ENCODE results near the gene MICOS13. TPM values are rescaled to one million over a fixed set of nuclear protein-coding genes. Genes with fewer than 3 reads are reported as not detected.
"Not testable (repeated sequence)": the region's sequence is repeated elsewhere in the genome, so short reads cannot be mapped to it uniquely, and the experiment has no call there.

The MICOS13 gene
- total and polyA plus RNA-seq, 2 donors from 2014 or later: 74.6 to 244 TPM

- no peak for TF ChIP-seq CTCF (IDR thresholded peaks at IDR 0.05; ENCODE audit: borderline replicate concordance, extremely low read depth, insufficient read depth)
- intact Hi-C loops (cut with DNase I): no loop called here
- FAIRE-seq (no peak), DNase-seq (peak in 1 of 5 donors; percentile 83)
- peaks cover 0 to 14% (median 4%) of the 10 kb centered on the region in 3 donors for H3K4me1 ChIP-seq (ENCODE audit: control insufficient read depth in 2 of 3, insufficient read depth in 2 of 3, low read depth in 1 of 3, low read length in 3 of 3)
- peaks cover 2 to 27% (median 9%) of the 10 kb centered on the region in 3 donors for H3K36me3 ChIP-seq (ENCODE audit: control insufficient read depth in 2 of 3, insufficient read depth in 3 of 3, low read length in 3 of 3)
- H3K9ac ChIP-seq (ENCODE audit: low read length in 3 of 3): peak overlapping the region in 1 of 3 donors; percentile 86
- H3K27ac ChIP-seq (ENCODE audit: low read depth in 2 of 2, low read length in 2 of 2): peak overlapping the region in 1 of 2 donors; percentile 32
- peak overlapping the region in 1 of 3 donors; percentile 83 for H3K4me3 ChIP-seq (ENCODE audit: low read length in 3 of 3)
- H3K9me3 ChIP-seq (ENCODE audit: control insufficient read depth in 2 of 3, insufficient read depth in 1 of 3, low read length in 3 of 3): no peaks in the 10 kb centered on the region
- no peaks in the 10 kb centered on the region for H3K27me3 ChIP-seq (ENCODE audit: control insufficient read depth, insufficient read depth, low read length)
Observed at GRCh38 chr19:5691822-5692722, 11.8 kb upstream of the MICOS13 start.

DNA sequence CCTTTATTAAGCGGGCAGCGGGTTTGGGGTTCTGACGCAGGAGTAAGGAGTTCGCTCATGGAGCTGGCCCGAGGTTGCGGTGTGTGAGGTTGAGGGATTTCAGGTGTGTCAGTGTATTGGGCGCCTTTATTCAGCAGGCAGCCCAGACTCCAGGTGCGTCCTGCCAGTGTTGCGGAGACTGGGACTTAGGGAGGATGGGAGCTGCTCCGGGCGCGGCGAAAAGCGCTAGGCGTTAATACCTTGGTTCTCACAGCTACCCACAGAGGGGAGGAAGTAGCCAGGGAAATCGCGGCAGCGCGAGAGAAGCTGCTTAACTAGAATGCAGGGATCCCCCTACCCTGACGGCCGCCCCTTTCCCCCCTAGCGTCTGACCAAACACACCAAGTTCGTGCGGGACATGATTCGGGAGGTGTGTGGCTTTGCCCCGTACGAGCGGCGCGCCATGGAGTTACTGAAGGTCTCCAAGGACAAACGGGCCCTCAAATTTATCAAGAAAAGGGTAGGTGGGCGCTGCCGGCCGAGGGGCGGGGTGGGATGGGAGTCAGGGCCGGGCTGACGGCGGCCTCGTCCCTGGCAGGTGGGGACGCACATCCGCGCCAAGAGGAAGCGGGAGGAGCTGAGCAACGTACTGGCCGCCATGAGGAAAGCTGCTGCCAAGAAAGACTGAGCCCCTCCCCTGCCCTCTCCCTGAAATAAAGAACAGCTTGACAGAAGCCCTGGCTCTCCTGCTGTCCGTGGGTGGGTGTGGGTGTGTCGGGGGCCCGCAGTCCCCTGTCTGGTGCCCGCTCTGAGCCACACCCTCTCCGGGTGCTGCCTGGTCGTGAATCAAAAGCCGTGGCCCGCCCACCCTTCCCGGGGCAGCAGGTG is 10.9 kb upstream of the MICOS13 start:
- H3K27ac ChIP-seq (ENCODE audit: low read depth in 2 of 2, low read length in 2 of 2): peak overlapping the region; percentile 66 to 71
- H3K27me3 ChIP-seq (ENCODE audit: control insufficient read depth, insufficient read depth, low read length): no peaks in the 10 kb centered on the region
- peak overlapping the region; percentile 35 to 86 (median 67) for H3K9ac ChIP-seq (ENCODE audit: low read length in 3 of 3)
- no peaks in the 10 kb centered on the region for H3K9me3 ChIP-seq (ENCODE audit: control insufficient read depth in 2 of 3, insufficient read depth in 1 of 3, low read length in 3 of 3)
- FAIRE-seq (no peak), DNase-seq (peak in 3 of 5 donors; percentile 34 to 91 (median 66))
- peak overlapping the region; percentile 53 to 83 (median 76) for H3K4me3 ChIP-seq (ENCODE audit: low read length in 3 of 3)
- intact Hi-C loops (cut with DNase I): no loop called here
- peaks cover 2 to 19% (median 9%) of the 10 kb centered on the region in 3 donors for H3K36me3 ChIP-seq (ENCODE audit: control insufficient read depth in 2 of 3, insufficient read depth in 3 of 3, low read length in 3 of 3)
- peaks cover 0 to 14% (median 4%) of the 10 kb centered on the region in 3 donors for H3K4me1 ChIP-seq (ENCODE audit: control insufficient read depth in 2 of 3, insufficient read depth in 2 of 3, low read depth in 1 of 3, low read length in 3 of 3)
- TF ChIP-seq CTCF (IDR thresholded peaks at IDR 0.05; ENCODE audit: borderline replicate concordance, extremely low read depth, insufficient read depth): no peak

DNA sequence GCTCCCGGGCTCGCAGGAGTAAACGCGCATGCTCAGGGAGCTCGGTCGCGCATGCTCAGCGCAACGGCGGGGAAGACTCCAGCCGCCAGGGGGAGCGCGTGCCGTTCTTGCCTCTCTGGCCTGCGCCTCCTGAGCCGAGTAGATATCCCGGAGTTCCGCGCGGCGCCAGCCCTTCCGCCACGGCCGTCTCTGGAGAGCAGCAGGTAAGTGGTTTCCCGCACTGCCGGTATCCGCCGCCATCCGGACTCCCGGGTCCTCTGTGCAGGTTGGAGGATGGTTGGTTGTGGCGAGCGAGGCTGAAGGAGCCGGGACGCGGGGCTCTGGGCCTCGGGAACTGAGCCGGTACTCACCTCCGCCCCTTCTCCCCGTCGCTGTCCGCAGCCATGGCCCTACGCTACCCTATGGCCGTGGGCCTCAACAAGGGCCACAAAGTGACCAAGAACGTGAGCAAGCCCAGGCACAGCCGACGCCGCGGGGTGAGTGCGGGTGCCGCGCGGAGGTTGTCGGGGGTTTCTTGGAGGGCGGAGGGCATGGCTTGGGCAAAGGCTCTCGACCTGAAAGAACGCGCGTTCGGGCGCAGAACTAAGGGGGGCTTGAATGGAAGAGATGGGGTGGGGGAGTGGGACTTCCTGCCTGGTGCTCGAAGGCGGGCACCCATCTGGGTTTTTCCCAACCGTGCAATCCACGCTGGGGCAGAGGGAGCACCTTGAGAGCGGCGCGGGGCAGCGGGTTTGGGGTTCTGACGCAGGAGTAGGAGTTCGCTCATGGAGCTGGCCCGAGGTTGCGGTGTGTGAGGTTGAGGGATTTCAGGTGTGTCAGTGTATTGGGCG is 10.0 kb upstream of the MICOS13 start, which contains the start of gene RPL36:
Gene RPL36 (plus strand): TSS at position 171 of the 830 bp plus-strand sequence. CDS start 213 bp downstream, at position 384.
- Histone ChIP-seq H3K9me3 (ENCODE audit: control insufficient read depth in 2 of 3, insufficient read depth in 1 of 3, low read length in 3 of 3) (no peaks in the 10 kb centered on the region), H3K4me3 (ENCODE audit: low read length in 3 of 3) (peak within 1 kb of the TSS; percentile 53 to 83 (median 76)), H3K27ac (ENCODE audit: low read depth in 2 of 2, low read length in 2 of 2) (peak within 1 kb of the TSS; percentile 66 to 89), H3K4me1 (ENCODE audit: control insufficient read depth in 2 of 3, insufficient read depth in 2 of 3, low read depth in 1 of 3, low read length in 3 of 3) (peaks cover 0 to 14% (median 4%) of the 10 kb centered on the region in 3 donors), H3K27me3 (ENCODE audit: control insufficient read depth, insufficient read depth, low read length) (no peaks in the 10 kb centered on the region), H3K9ac (ENCODE audit: low read length in 3 of 3) (peak within 1 kb of the TSS; percentile 35 to 86 (median 67)), H3K36me3 (ENCODE audit: control insufficient read depth in 2 of 3, insufficient read depth in 3 of 3, low read length in 3 of 3) (peaks cover 2 to 19% (median 9%) of the 10 kb centered on the region in 3 donors)
- intact Hi-C loops (cut with DNase I): no loop called here
- peak; percentile 93 for TF ChIP-seq CTCF (IDR thresholded peaks at IDR 0.05; ENCODE audit: borderline replicate concordance, extremely low read depth, insufficient read depth)
- FAIRE-seq (no peak), DNase-seq (peak; percentile 98 to 99 (median 99))

- DNase-seq: peak in 1 of 5 donors; percentile 72
- peaks cover 2 to 15% (median 7%) of the 10 kb centered on the region in 3 donors for H3K36me3 ChIP-seq (ENCODE audit: control insufficient read depth in 2 of 3, insufficient read depth in 3 of 3, low read length in 3 of 3)
- intact Hi-C loops (cut with DNase I); H3K4me3 ChIP-seq (ENCODE audit: low read length in 3 of 3); FAIRE-seq; H3K9ac ChIP-seq (ENCODE audit: low read length in 3 of 3); H3K9me3 ChIP-seq (ENCODE audit: control insufficient read depth in 2 of 3, insufficient read depth in 1 of 3, low read length in 3 of 3); H3K27ac ChIP-seq (ENCODE audit: low read depth in 2 of 2, low read length in 2 of 2); H3K27me3 ChIP-seq (ENCODE audit: control insufficient read depth, insufficient read depth, low read length): not testable (repeated sequence)
- H3K4me1 ChIP-seq (ENCODE audit: control insufficient read depth in 2 of 3, insufficient read depth in 2 of 3, low read depth in 1 of 3, low read length in 3 of 3): peaks cover 0 to 14% (median 4%) of the 10 kb centered on the region in 3 donors
Observed at GRCh38 chr19:5688262-5688881, 8.1 kb upstream of the MICOS13 start.

Data from kidney (tissue), 14 donors.